ENCODE data around the gene ARL1.
"Not testable (repeated sequence)": the region's sequence is repeated elsewhere in the genome, so short reads cannot be mapped to it uniquely, and the experiment has no call there.

The ARL1 gene

GRCh38 chr12:101407436-101408345 lies at the start of gene ARL1:
TSS of gene ARL1 (minus strand) at chr12:101407772. CDS start at chr12:101407645, 127 bp downstream.
- peak within 1 kb of the TSS; percentile 94 for H3K9ac ChIP-seq (ENCODE audit: low read depth, low read length)
- peaks cover 10% of the 10 kb centered on the region; the same call in 1 of the 2 replicates for H3K36me3 ChIP-seq (ENCODE audit: control insufficient read depth, insufficient read depth, low read length)
- 0 out of 2 replicates have a peak, but pooled peaks cover 4% of the 10 kb centered on the region for H3K4me1 ChIP-seq (ENCODE audit: control insufficient read depth, insufficient read depth, low read length)
- no peaks in the 10 kb centered on the region for H3K9me3 ChIP-seq (ENCODE audit: control insufficient read depth, insufficient read depth, low read length)
- peak within 1 kb of the TSS; percentile 89 for H3K27ac ChIP-seq (ENCODE audit: low read depth, low read length)
- H3K27me3 ChIP-seq (ENCODE audit: control insufficient read depth, insufficient read depth, low read length): no peaks in the 10 kb centered on the region
- H3K4me3 ChIP-seq (ENCODE audit: low read depth, low read length): peak within 1 kb of the TSS; percentile 98

- Histone ChIP-seq H3K4me3 (ENCODE audit: low read depth, low read length) (no peak overlapping the region), H3K27me3 (ENCODE audit: control insufficient read depth, insufficient read depth, low read length) (no peaks in the 10 kb centered on the region), H3K36me3 (ENCODE audit: control insufficient read depth, insufficient read depth, low read length) (no peaks in the 10 kb centered on the region), H3K9ac (ENCODE audit: low read depth, low read length) (no peak overlapping the region), H3K4me1 (ENCODE audit: control insufficient read depth, insufficient read depth, low read length) (no peaks in the 10 kb centered on the region), H3K27ac (ENCODE audit: low read depth, low read length) (no peak overlapping the region), H3K9me3 (ENCODE audit: control insufficient read depth, insufficient read depth, low read length) (peaks cover 4% of the 10 kb centered on the region)
Measured at GRCh38 chr12:101455685-101456084, 48.1 kb upstream of the ARL1 start.

- no peaks in the 10 kb centered on the region for H3K4me1 ChIP-seq (ENCODE audit: control insufficient read depth, insufficient read depth, low read length)
Measured at GRCh38 chr12:101441461-101442224, 34.1 kb upstream of the ARL1 start.

GRCh38 chr12:101439236-101439635 lies 31.7 kb upstream of the ARL1 start:
- Histone ChIP-seq H3K27ac (ENCODE audit: low read depth, low read length) (no peak overlapping the region), H3K27me3 (ENCODE audit: control insufficient read depth, insufficient read depth, low read length) (no peaks in the 10 kb centered on the region), H3K9ac (ENCODE audit: low read depth, low read length) (no peak overlapping the region), H3K9me3 (ENCODE audit: control insufficient read depth, insufficient read depth, low read length) (no peaks in the 10 kb centered on the region), H3K4me1 (ENCODE audit: control insufficient read depth, insufficient read depth, low read length) (no peaks in the 10 kb centered on the region), H3K4me3 (ENCODE audit: low read depth, low read length) (no peak overlapping the region), H3K36me3 (ENCODE audit: control insufficient read depth, insufficient read depth, low read length) (no peaks in the 10 kb centered on the region)

More at GRCh38 chr12:101441461-101442224, 34.1 kb upstream of the ARL1 start:
- H3K9me3 ChIP-seq (ENCODE audit: control insufficient read depth, insufficient read depth, low read length): no peaks in the 10 kb centered on the region
- H3K27me3 ChIP-seq (ENCODE audit: control insufficient read depth, insufficient read depth, low read length): no peaks in the 10 kb centered on the region
- no peak overlapping the region for H3K27ac ChIP-seq (ENCODE audit: low read depth, low read length)
- no peak overlapping the region for H3K4me3 ChIP-seq (ENCODE audit: low read depth, low read length)
- no peak overlapping the region for H3K9ac ChIP-seq (ENCODE audit: low read depth, low read length)
- no peaks in the 10 kb centered on the region for H3K36me3 ChIP-seq (ENCODE audit: control insufficient read depth, insufficient read depth, low read length)

GRCh38 chr12:101436136-101436535 lies 28.6 kb upstream of the ARL1 start:
- Histone ChIP-seq H3K9me3 (ENCODE audit: control insufficient read depth, insufficient read depth, low read length) (no peaks in the 10 kb centered on the region), H3K27me3 (ENCODE audit: control insufficient read depth, insufficient read depth, low read length) (no peaks in the 10 kb centered on the region), H3K27ac (ENCODE audit: low read depth, low read length) (no peak overlapping the region), H3K36me3 (ENCODE audit: control insufficient read depth, insufficient read depth, low read length) (no peaks in the 10 kb centered on the region), H3K9ac (ENCODE audit: low read depth, low read length) (no peak overlapping the region), H3K4me1 (ENCODE audit: control insufficient read depth, insufficient read depth, low read length) (no peaks in the 10 kb centered on the region), H3K4me3 (ENCODE audit: low read depth, low read length) (no peak overlapping the region)

GRCh38 chr12:101430456-101430855 lies 22.9 kb upstream of the ARL1 start:
- H3K27ac ChIP-seq (ENCODE audit: low read depth, low read length): no peak overlapping the region
- H3K27me3 ChIP-seq (ENCODE audit: control insufficient read depth, insufficient read depth, low read length): no peaks in the 10 kb centered on the region
- H3K4me3 ChIP-seq (ENCODE audit: low read depth, low read length): no peak overlapping the region
- no peaks in the 10 kb centered on the region for H3K36me3 ChIP-seq (ENCODE audit: control insufficient read depth, insufficient read depth, low read length)
- no peak overlapping the region for H3K9ac ChIP-seq (ENCODE audit: low read depth, low read length)
- H3K9me3 ChIP-seq (ENCODE audit: control insufficient read depth, insufficient read depth, low read length): no peaks in the 10 kb centered on the region
- H3K4me1 ChIP-seq (ENCODE audit: control insufficient read depth, insufficient read depth, low read length): no peaks in the 10 kb centered on the region

GRCh38 chr12:101424620-101425019 lies 17.0 kb upstream of the ARL1 start:
- Histone ChIP-seq H3K27ac (ENCODE audit: low read depth, low read length) (no peak overlapping the region), H3K9ac (ENCODE audit: low read depth, low read length) (no peak overlapping the region), H3K4me1 (ENCODE audit: control insufficient read depth, insufficient read depth, low read length) (no peaks in the 10 kb centered on the region), H3K36me3 (ENCODE audit: control insufficient read depth, insufficient read depth, low read length) (no peaks in the 10 kb centered on the region), H3K9me3 (ENCODE audit: control insufficient read depth, insufficient read depth, low read length) (no peaks in the 10 kb centered on the region), H3K27me3 (ENCODE audit: control insufficient read depth, insufficient read depth, low read length) (no peaks in the 10 kb centered on the region), H3K4me3 (ENCODE audit: low read depth, low read length) (no peak overlapping the region)

GRCh38 chr12:101422066-101422465 lies 14.5 kb upstream of the ARL1 start:
- not testable (repeated sequence) for H3K36me3 ChIP-seq (ENCODE audit: control insufficient read depth, insufficient read depth, low read length)

GRCh38 chr12:101415228-101415627 lies 7.7 kb upstream of the ARL1 start:
- Histone ChIP-seq H3K27me3 (ENCODE audit: control insufficient read depth, insufficient read depth, low read length) (no peaks in the 10 kb centered on the region), H3K9me3 (ENCODE audit: control insufficient read depth, insufficient read depth, low read length) (no peaks in the 10 kb centered on the region), H3K4me3 (ENCODE audit: low read depth, low read length) (no peak overlapping the region), H3K9ac (ENCODE audit: low read depth, low read length) (no peak overlapping the region), H3K36me3 (ENCODE audit: control insufficient read depth, insufficient read depth, low read length) (no peaks in the 10 kb centered on the region), H3K4me1 (ENCODE audit: control insufficient read depth, insufficient read depth, low read length) (no peaks in the 10 kb centered on the region), H3K27ac (ENCODE audit: low read depth, low read length) (no peak overlapping the region)

More at GRCh38 chr12:101422066-101422465, 14.5 kb upstream of the ARL1 start:
- H3K27me3 ChIP-seq (ENCODE audit: control insufficient read depth, insufficient read depth, low read length); H3K9me3 ChIP-seq (ENCODE audit: control insufficient read depth, insufficient read depth, low read length); H3K9ac ChIP-seq (ENCODE audit: low read depth, low read length); H3K4me1 ChIP-seq (ENCODE audit: control insufficient read depth, insufficient read depth, low read length); H3K27ac ChIP-seq (ENCODE audit: low read depth, low read length); H3K4me3 ChIP-seq (ENCODE audit: low read depth, low read length): not testable (repeated sequence)

- H3K9ac ChIP-seq (ENCODE audit: low read depth, low read length): no peak overlapping the region
- H3K4me1 ChIP-seq (ENCODE audit: control insufficient read depth, insufficient read depth, low read length): no peaks in the 10 kb centered on the region
- no peaks in the 10 kb centered on the region for H3K9me3 ChIP-seq (ENCODE audit: control insufficient read depth, insufficient read depth, low read length)
- H3K36me3 ChIP-seq (ENCODE audit: control insufficient read depth, insufficient read depth, low read length): no peaks in the 10 kb centered on the region
- H3K4me3 ChIP-seq (ENCODE audit: low read depth, low read length): no peak overlapping the region
- H3K27ac ChIP-seq (ENCODE audit: low read depth, low read length): no peak overlapping the region
- H3K27me3 ChIP-seq (ENCODE audit: control insufficient read depth, insufficient read depth, low read length): no peaks in the 10 kb centered on the region
Measured at GRCh38 chr12:101414533-101415119, 7.1 kb upstream of the ARL1 start.
